GM12892 (cell line): ENCODE data around the gene PLEKHH2.

Experiments used
- POLR2A ChIP-seq: IDR thresholded peaks from 2 replicates; pipeline ENCODE4 v1.6.1; 2011; ENCODE audit warnings: low read depth, low read length, control low read depth
- POLR2AphosphoS5 ChIP-seq: IDR thresholded peaks from 2 replicates; pipeline ENCODE4 v1.6.1; 2011; ENCODE audit warnings: low read depth, low read length, control low read depth
- TAF1 ChIP-seq: IDR thresholded peaks from 2 replicates; pipeline ENCODE4 v1.6.1; 2011; ENCODE audit warnings: low read depth, mild to moderate bottlenecking, control low read depth, low read length, borderline replicate concordance

- TF ChIP-seq POLR2A (no peak), TAF1 (no peak), POLR2AphosphoS5 (no peak)
Observed at GRCh38 chr2:43803113-43803512, 166.1 kb downstream of the PLEKHH2 start.
